Chondrocyte (in vitro differentiated cells): ENCODE measurements around the gene OSM. TPM values are rescaled to one million over a fixed set of nuclear protein-coding genes. Genes with fewer than 3 reads are reported as not detected.

Experiments used
- DNase-seq: peaks from one replicate; pipeline ENCODE4 v3.0.0; 2021; ENCODE audit warnings: mixed read lengths, low spot score
- H3K27ac Mint-ChIP-seq: one replicate; pipeline ENCODE4 v1.8.0; 2021; ENCODE audit warnings: mild to moderate bottlenecking, moderate library complexity, mixed read lengths; ENCODE audit not compliant: unreplicated experiment
- H3K27me3 Mint-ChIP-seq: 2 replicates; pipeline ENCODE4 v1.8.0; 2021; ENCODE audit warnings: low read depth, mixed read lengths
- H3K36me3 Mint-ChIP-seq: 2 replicates; pipeline ENCODE4 v1.8.0; 2021; ENCODE audit warnings: low read depth, mixed read lengths
- H3K4me1 Mint-ChIP-seq: 2 replicates; pipeline ENCODE4 v1.8.0; 2021; ENCODE audit warnings: low read depth, mild to moderate bottlenecking, mixed read lengths
- H3K4me3 Mint-ChIP-seq: one replicate; pipeline ENCODE4 v1.8.0; 2021; ENCODE audit warnings: mild to moderate bottlenecking, moderate library complexity, mixed read lengths; ENCODE audit not compliant: unreplicated experiment
- H3K9me3 Mint-ChIP-seq: 2 replicates; pipeline ENCODE4 v1.8.0; 2021; ENCODE audit warnings: low read depth, mixed read lengths
- CTCF ChIP-seq: fragments of 200-600 bp; sonication (generic); IDR thresholded peaks from 2 replicates; pipeline ENCODE4 v1.5.0; 2021; ENCODE audit warnings: antibody characterized with exemption, mild to moderate bottlenecking, moderate library complexity
- total RNA-seq: library from RNA; stranded (reverse); gene quantifications from 3 replicates; pipeline ENCODE4 v1.2.1, GENCODE V29; 2021

Gene OSM
- total RNA-seq, 1 donor from 2014 or later = not detected

GRCh38 chr22:30244641-30245040, 22.0 kb downstream of the OSM start:
- Mint-ChIP-seq H3K9me3 (no peaks in the 10 kb centered on the region), H3K27ac (peak overlapping the region; percentile 47), H3K4me3 (peak overlapping the region; percentile 98), H3K4me1 (peaks cover 84% of the 10 kb centered on the region), H3K36me3 (no peaks in the 10 kb centered on the region), H3K27me3 (no peaks in the 10 kb centered on the region)
- no peak for TF ChIP-seq CTCF
- DNase-seq = no peak

GRCh38 chr22:30244066-30244465, 22.6 kb downstream of the OSM start:
- peaks cover 85% of the 10 kb centered on the region for H3K4me1 Mint-ChIP-seq
- no peak for DNase-seq

GRCh38 chr22:30243661-30244060, 23.0 kb downstream of the OSM start:
- no peak for TF ChIP-seq CTCF
- no peak for DNase-seq
- Mint-ChIP-seq H3K4me3 (peak overlapping the region; percentile 98), H3K36me3 (no peaks in the 10 kb centered on the region), H3K9me3 (no peaks in the 10 kb centered on the region), H3K27me3 (no peaks in the 10 kb centered on the region), H3K4me1 (peaks cover 88% of the 10 kb centered on the region), H3K27ac (peak overlapping the region; percentile 17)

More at GRCh38 chr22:30244066-30244465, 22.6 kb downstream of the OSM start:
- no peak overlapping the region for H3K27ac Mint-ChIP-seq
- H3K4me3 Mint-ChIP-seq = peak overlapping the region; percentile 98
- H3K9me3 Mint-ChIP-seq = no peaks in the 10 kb centered on the region
- no peaks in the 10 kb centered on the region for H3K27me3 Mint-ChIP-seq
- no peaks in the 10 kb centered on the region for H3K36me3 Mint-ChIP-seq
- TF ChIP-seq CTCF = no peak

- Mint-ChIP-seq H3K27me3 (no peaks in the 10 kb centered on the region), H3K9me3 (no peaks in the 10 kb centered on the region), H3K4me3 (peak overlapping the region; percentile 19), H3K36me3 (no peaks in the 10 kb centered on the region), H3K27ac (peak overlapping the region; percentile 41), H3K4me1 (peaks cover 90% of the 10 kb centered on the region)
- no peak for DNase-seq
- TF ChIP-seq CTCF = no peak
Observed at GRCh38 chr22:30241576-30242371, 24.9 kb downstream of the OSM start.

- Mint-ChIP-seq H3K9me3 (no peaks in the 10 kb centered on the region), H3K4me1 (peaks cover 93% of the 10 kb centered on the region), H3K27me3 (no peaks in the 10 kb centered on the region), H3K4me3 (no peak overlapping the region), H3K27ac (peak overlapping the region; percentile 63), H3K36me3 (no peaks in the 10 kb centered on the region)
- TF ChIP-seq CTCF = no peak
- DNase-seq = no peak
Observed at GRCh38 chr22:30240541-30241417, 25.9 kb downstream of the OSM start.
